GM12878 (cell line): ENCODE measurements around the gene SERPINB8. TPM values are rescaled to one million over a fixed set of nuclear protein-coding genes. Genes with fewer than 3 reads are reported as not detected.

Experiments used
- ATF7 ChIP-seq: fragments of 450-650 bp; IDR thresholded peaks from 2 replicates; pipeline ENCODE4 v1.6.1; 2016; ENCODE audit warnings: low read depth, mild to moderate bottlenecking
- CREM ChIP-seq: IDR thresholded peaks from 2 replicates; pipeline ENCODE4 v1.6.1; 2014; ENCODE audit warnings: antibody characterized with exemption, low read depth
- IKZF2 ChIP-seq, 2 experiments: fragments of 450-650 bp; IDR thresholded peaks; 2 replicates each; pipeline ENCODE4 v1.6.1; 2017; ENCODE audit warnings: mild to moderate bottlenecking in 2 of 2, moderate library complexity in 2 of 2
- MEF2A ChIP-seq: IDR thresholded peaks from 2 replicates; pipeline ENCODE4 v1.6.1; 2011; ENCODE audit warnings: low read depth, mild to moderate bottlenecking, low read length, moderate library complexity; ENCODE audit not compliant: insufficient read depth
- ZNF274 ChIP-seq: IDR thresholded peaks from one replicate; pipeline ENCODE4 v1.8.0; 2011; ENCODE audit not compliant: insufficient read length, insufficient read depth
- polyA plus RNA-seq, 11 experiments: library from polyadenylated mRNA; depleted of rRNA in 4 of 11; unstranded in 6 of 11; stranded (reverse) in 5 of 11; fragments of >200 nt; fragmentation: Nextera tagmentation in 4 of 11; fragmentation: Illumina TruSeq in 1 of 11; extraction: Ambion mirVana in 4 of 11; extraction: Trizol in 1 of 11; gene quantifications; 1 replicate in 1 of 11; 2 replicates in 10 of 11; pipeline versions ENCODE4 v1.2.1 to v1.2.3, GENCODE V29; 2011 to 2016; ENCODE audit warnings: inconsistent platforms in 2 of 11, missing spikeins in 2 of 11, low read depth in 1 of 11
- total RNA-seq, 4 experiments: library from RNA; depleted of rRNA in 3 of 4; stranded (reverse); fragments of >200 nt in 3 of 4; fragmentation: Illumina TruSeq in 1 of 4; extraction: Trizol in 1 of 4; gene quantifications; 2 replicates each; pipeline versions ENCODE4 v1.2.1 to v1.2.3, GENCODE V29; 2013 to 2021
- TF ChIP-seq, protein P1 (sequence below): IDR thresholded peaks from 2 replicates; pipeline ENCODE4 v1.6.1; 2012; ENCODE audit warnings: improper control_type of control experiment, low read depth, low read length; ENCODE audit not compliant: insufficient replicate concordance
- TF ChIP-seq, protein P2 (sequence below): fragments of 150-350 bp; IDR thresholded peaks from 2 replicates; pipeline ENCODE4 v1.6.1; 2014; ENCODE audit warnings: mild to moderate bottlenecking, low read depth, low read length
- TF ChIP-seq, protein P3 (sequence below): fragments of 450-650 bp; IDR thresholded peaks from 2 replicates; pipeline ENCODE4 v1.6.1; 2017; ENCODE audit warnings: low read depth, mild to moderate bottlenecking, moderate library complexity
- TF ChIP-seq, protein P4 (sequence below): fragments of 150-350 bp; IDR thresholded peaks from 2 replicates; pipeline ENCODE4 v1.6.1; 2016; ENCODE audit warnings: low read depth, low read length

The SERPINB8 gene
- total and polyA plus RNA-seq, 10 of the 15 experiments (the other 5 are each of a cell fraction or from before 2014, with no cell fraction given), result 8.1 to 31.5 (median 16.7) TPM

DNA sequence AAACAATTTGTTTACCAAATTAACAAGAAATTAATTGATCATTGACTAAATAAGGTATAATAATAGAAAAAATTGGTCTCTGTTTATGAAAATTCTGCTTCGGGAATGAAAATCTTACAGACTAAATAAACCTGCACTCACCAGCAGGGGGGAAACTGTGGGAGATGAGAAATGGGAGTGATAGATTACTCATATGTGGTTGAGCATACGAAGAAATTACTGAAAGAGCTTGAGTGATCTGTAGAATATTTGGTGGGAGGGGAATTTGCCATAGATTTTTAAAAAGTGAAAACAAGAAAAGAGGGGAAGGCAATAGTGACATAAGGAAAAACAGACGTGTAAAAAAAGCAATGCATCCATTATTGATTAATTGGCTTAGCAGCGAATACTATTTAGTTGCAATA, 18.6 kb upstream of the SERPINB8 start (continued):
- TF ChIP-seq, protein P1, sequence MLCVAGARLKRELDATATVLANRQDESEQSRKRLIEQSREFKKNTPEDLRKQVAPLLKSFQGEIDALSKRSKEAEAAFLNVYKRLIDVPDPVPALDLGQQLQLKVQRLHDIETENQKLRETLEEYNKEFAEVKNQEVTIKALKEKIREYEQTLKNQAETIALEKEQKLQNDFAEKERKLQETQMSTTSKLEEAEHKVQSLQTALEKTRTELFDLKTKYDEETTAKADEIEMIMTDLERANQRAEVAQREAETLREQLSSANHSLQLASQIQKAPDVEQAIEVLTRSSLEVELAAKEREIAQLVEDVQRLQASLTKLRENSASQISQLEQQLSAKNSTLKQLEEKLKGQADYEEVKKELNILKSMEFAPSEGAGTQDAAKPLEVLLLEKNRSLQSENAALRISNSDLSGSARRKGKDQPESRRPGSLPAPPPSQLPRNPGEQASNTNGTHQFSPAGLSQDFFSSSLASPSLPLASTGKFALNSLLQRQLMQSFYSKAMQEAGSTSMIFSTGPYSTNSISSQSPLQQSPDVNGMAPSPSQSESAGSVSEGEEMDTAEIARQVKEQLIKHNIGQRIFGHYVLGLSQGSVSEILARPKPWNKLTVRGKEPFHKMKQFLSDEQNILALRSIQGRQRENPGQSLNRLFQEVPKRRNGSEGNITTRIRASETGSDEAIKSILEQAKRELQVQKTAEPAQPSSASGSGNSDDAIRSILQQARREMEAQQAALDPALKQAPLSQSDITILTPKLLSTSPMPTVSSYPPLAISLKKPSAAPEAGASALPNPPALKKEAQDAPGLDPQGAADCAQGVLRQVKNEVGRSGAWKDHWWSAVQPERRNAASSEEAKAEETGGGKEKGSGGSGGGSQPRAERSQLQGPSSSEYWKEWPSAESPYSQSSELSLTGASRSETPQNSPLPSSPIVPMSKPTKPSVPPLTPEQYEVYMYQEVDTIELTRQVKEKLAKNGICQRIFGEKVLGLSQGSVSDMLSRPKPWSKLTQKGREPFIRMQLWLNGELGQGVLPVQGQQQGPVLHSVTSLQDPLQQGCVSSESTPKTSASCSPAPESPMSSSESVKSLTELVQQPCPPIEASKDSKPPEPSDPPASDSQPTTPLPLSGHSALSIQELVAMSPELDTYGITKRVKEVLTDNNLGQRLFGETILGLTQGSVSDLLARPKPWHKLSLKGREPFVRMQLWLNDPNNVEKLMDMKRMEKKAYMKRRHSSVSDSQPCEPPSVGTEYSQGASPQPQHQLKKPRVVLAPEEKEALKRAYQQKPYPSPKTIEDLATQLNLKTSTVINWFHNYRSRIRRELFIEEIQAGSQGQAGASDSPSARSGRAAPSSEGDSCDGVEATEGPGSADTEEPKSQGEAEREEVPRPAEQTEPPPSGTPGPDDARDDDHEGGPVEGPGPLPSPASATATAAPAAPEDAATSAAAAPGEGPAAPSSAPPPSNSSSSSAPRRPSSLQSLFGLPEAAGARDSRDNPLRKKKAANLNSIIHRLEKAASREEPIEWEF, result peak; percentile 75
- TF ChIP-seq CREM (no peak), MEF2A (0 out of 2 replicates have a peak, but pooled peaks have one; percentile 24), IKZF2 (IDR thresholded peaks at IDR 0.05) (peak; percentile 88 to 93), ZNF274 (no peak), ATF7 (peak; percentile 80)
- TF ChIP-seq, protein P2, sequence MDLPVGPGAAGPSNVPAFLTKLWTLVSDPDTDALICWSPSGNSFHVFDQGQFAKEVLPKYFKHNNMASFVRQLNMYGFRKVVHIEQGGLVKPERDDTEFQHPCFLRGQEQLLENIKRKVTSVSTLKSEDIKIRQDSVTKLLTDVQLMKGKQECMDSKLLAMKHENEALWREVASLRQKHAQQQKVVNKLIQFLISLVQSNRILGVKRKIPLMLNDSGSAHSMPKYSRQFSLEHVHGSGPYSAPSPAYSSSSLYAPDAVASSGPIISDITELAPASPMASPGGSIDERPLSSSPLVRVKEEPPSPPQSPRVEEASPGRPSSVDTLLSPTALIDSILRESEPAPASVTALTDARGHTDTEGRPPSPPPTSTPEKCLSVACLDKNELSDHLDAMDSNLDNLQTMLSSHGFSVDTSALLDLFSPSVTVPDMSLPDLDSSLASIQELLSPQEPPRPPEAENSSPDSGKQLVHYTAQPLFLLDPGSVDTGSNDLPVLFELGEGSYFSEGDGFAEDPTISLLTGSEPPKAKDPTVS, result no peak
- TF ChIP-seq, protein P3, sequence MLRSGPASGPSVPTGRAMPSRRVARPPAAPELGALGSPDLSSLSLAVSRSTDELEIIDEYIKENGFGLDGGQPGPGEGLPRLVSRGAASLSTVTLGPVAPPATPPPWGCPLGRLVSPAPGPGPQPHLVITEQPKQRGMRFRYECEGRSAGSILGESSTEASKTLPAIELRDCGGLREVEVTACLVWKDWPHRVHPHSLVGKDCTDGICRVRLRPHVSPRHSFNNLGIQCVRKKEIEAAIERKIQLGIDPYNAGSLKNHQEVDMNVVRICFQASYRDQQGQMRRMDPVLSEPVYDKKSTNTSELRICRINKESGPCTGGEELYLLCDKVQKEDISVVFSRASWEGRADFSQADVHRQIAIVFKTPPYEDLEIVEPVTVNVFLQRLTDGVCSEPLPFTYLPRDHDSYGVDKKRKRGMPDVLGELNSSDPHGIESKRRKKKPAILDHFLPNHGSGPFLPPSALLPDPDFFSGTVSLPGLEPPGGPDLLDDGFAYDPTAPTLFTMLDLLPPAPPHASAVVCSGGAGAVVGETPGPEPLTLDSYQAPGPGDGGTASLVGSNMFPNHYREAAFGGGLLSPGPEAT, result peak; percentile 71
- TF ChIP-seq, protein P4, sequence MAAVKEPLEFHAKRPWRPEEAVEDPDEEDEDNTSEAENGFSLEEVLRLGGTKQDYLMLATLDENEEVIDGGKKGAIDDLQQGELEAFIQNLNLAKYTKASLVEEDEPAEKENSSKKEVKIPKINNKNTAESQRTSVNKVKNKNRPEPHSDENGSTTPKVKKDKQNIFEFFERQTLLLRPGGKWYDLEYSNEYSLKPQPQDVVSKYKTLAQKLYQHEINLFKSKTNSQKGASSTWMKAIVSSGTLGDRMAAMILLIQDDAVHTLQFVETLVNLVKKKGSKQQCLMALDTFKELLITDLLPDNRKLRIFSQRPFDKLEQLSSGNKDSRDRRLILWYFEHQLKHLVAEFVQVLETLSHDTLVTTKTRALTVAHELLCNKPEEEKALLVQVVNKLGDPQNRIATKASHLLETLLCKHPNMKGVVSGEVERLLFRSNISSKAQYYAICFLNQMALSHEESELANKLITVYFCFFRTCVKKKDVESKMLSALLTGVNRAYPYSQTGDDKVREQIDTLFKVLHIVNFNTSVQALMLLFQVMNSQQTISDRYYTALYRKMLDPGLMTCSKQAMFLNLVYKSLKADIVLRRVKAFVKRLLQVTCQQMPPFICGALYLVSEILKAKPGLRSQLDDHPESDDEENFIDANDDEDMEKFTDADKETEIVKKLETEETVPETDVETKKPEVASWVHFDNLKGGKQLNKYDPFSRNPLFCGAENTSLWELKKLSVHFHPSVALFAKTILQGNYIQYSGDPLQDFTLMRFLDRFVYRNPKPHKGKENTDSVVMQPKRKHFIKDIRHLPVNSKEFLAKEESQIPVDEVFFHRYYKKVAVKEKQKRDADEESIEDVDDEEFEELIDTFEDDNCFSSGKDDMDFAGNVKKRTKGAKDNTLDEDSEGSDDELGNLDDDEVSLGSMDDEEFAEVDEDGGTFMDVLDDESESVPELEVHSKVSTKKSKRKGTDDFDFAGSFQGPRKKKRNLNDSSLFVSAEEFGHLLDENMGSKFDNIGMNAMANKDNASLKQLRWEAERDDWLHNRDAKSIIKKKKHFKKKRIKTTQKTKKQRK, result no peak
